HG03457 (cell line): ENCODE data around the gene PLCB3.

Experiments used
- ATAC-seq: cut with Tn5 transposase; IDR thresholded peaks from one replicate; pipeline ENCODE4 v1.9.1; 2021; ENCODE audit warnings: moderate number of reproducible peaks; ENCODE audit not compliant: unreplicated experiment

The PLCB3 gene

GRCh38 chr11:64249563-64250414 is 1.5 kb upstream of the PLCB3 start:
- no peak for ATAC-seq

GRCh38 chr11:64250415-64251015 is 815 bp upstream of the PLCB3 start:
- ATAC-seq, result no peak

- no peak for ATAC-seq
These were observed 348 bp downstream of the PLCB3 start for GRCh38 chr11:64251753-64252002.

GRCh38 chr11:64252003-64252872 is 908 bp downstream of the PLCB3 start:
- no peak for ATAC-seq

- no peak for ATAC-seq
These were observed 1.7 kb downstream of the PLCB3 start for GRCh38 chr11:64253043-64253442.

- no peak for ATAC-seq
These were observed 2.2 kb downstream of the PLCB3 start for GRCh38 chr11:64253481-64253880.

- no peak for ATAC-seq
These were observed 3.0 kb downstream of the PLCB3 start for GRCh38 chr11:64254326-64254725.

GRCh38 chr11:64255135-64256128 is 4.1 kb downstream of the PLCB3 start:
- no peak for ATAC-seq

GRCh38 chr11:64256300-64256699 is 5.0 kb downstream of the PLCB3 start:
- no peak for ATAC-seq

GRCh38 chr11:64258356-64258755 is 7.0 kb downstream of the PLCB3 start:
- no peak for ATAC-seq

GRCh38 chr11:64258946-64259532 is 7.7 kb downstream of the PLCB3 start:
- ATAC-seq, result no peak

- no peak for ATAC-seq
These were observed 8.3 kb downstream of the PLCB3 start for GRCh38 chr11:64259533-64260067.

- no peak for ATAC-seq
These were observed 8.9 kb downstream of the PLCB3 start for GRCh38 chr11:64260147-64260708.

GRCh38 chr11:64261556-64262080 is 10.3 kb downstream of the PLCB3 start:
- no peak for ATAC-seq

GRCh38 chr11:64262271-64263002 is 11.1 kb downstream of the PLCB3 start:
- ATAC-seq, result no peak

GRCh38 chr11:64263021-64263946 is 12.0 kb downstream of the PLCB3 start:
- no peak for ATAC-seq

- no peak for ATAC-seq
These were observed 12.6 kb downstream of the PLCB3 start for GRCh38 chr11:64263947-64264317.

- ATAC-seq, result no peak
These were observed 13.1 kb downstream of the PLCB3 start for GRCh38 chr11:64264371-64264852.
